GM12873 (cell line): ENCODE data around the gene PIP5K1C.
A peak's percentile ranks its signal among the peaks of the same experiment; 100 is the strongest.

ENCODE experiments used
- TF ChIP-seq, protein P1 (sequence below): IDR thresholded peaks from 2 replicates; pipeline ENCODE4 v1.5.1; 2012; ENCODE audit warnings: low read depth, mild to moderate bottlenecking, moderate library complexity, low read length, control low read depth; ENCODE audit not compliant: insufficient read depth; ENCODE audit errors: missing control alignments

Gene PIP5K1C

DNA sequence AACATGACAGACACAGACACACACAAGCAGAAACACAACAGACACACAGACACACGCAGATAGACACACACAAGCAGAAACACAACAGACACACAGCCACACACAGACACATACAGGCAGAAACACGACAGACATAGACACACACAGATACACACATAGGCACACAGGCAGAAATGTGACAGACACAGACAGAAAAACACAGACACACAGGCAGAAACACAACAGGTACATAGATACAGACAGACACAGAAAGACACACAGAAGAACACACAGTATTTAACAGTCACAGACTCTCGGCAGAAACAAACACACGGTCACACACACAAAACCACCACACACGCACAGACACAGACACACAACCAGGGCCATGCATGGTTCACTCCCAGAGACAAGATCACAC lies 94.5 kb downstream of the PIP5K1C start:
- TF ChIP-seq, protein P1, sequence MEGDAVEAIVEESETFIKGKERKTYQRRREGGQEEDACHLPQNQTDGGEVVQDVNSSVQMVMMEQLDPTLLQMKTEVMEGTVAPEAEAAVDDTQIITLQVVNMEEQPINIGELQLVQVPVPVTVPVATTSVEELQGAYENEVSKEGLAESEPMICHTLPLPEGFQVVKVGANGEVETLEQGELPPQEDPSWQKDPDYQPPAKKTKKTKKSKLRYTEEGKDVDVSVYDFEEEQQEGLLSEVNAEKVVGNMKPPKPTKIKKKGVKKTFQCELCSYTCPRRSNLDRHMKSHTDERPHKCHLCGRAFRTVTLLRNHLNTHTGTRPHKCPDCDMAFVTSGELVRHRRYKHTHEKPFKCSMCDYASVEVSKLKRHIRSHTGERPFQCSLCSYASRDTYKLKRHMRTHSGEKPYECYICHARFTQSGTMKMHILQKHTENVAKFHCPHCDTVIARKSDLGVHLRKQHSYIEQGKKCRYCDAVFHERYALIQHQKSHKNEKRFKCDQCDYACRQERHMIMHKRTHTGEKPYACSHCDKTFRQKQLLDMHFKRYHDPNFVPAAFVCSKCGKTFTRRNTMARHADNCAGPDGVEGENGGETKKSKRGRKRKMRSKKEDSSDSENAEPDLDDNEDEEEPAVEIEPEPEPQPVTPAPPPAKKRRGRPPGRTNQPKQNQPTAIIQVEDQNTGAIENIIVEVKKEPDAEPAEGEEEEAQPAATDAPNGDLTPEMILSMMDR, result no peak

DNA sequence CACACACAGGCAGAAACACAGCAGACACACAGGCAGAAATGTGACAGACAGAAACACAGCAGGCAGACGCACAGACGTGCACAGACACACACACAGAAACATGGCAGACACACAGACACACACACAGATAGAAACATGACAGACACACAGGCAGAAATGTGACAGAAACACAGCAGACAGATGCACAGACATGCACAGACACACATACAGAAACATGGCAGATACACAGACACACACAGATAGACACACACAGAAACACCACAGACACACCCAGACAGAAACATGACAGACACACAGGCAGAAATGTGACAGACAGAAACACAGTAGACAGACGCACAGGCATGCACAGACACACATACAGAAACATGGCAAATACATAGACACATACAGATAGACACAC lies 94.9 kb downstream of the PIP5K1C start:
- TF ChIP-seq, protein P1, result no peak

GRCh38 chr19:3604987-3605343 lies 95.3 kb downstream of the PIP5K1C start:
- TF ChIP-seq, protein P1, result no peak

GRCh38 chr19:3604227-3604986 lies 95.9 kb downstream of the PIP5K1C start:
- TF ChIP-seq, protein P1, result no peak

- TF ChIP-seq, protein P1, result no peak
These were observed 97.0 kb downstream of the PIP5K1C start for GRCh38 chr19:3603121-3603811.

DNA sequence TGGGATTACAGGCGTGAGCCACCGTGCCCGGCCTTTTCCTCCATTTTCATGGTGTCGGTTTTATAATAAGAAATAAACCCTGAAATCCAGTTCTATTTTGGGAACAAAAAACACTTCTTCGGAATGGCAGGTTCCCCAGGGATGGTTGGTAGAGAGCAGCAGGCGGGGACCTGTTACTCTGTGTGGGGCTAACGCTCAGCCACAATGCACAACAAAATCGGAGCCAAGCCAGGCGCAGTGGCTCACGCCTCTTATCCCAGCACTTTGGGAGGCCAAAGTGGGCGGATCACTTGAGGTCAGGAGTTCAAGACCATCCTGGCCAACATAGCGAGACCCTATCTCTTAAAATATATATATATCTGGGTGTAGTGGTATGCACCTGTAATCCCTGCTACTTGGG lies 99.2 kb downstream of the PIP5K1C start:
- TF ChIP-seq, protein P1, result no peak

DNA sequence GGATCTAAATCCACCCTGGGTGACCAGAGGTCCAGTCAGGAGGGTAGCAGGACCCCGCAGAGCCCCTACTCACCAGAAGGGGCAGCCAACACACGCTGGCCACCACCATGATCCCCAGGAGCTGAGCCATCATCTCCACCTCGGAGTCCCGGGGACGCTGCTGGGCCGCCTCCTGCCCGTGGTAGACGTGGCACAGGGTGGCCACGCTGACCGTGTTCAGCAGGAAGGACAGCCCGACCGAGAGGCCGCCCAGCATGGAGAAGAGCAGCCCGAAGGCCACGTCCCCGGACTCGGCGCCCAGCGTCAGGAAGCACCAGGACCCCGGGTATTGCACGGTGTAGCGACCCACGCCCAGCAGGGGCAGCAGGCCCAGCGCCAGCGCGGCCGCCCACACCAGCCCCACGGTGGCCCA lies 100.5 kb downstream of the PIP5K1C start:
- TF ChIP-seq, protein P1, result peak; percentile 16
